ENCODE data around the gene IQCH.

IQCH gene

GRCh38 chr15:67528513-67528912 lies 273.9 kb downstream of the IQCH start:
- ChIA-PET POLR2A (interaction anchor here (1.7 kb wide), 1 partner anchor 14 kb away, joined by 9 read pairs; the partner anchor contains the start of gene MAP2K5), CTCF (no interaction called here)
- DNase-seq (ENCODE audit: extremely low spot score): no peak
- TF ChIP-seq BHLHE40 (IDR thresholded peaks at IDR 0.05; ENCODE audit: borderline replicate concordance) (no peak), TARDBP (IDR thresholded peaks at IDR 0.05) (no peak), SUZ12 (IDR thresholded peaks at IDR 0.05) (no peak)

GRCh38 chr15:67531379-67531914 lies 276.9 kb downstream of the IQCH start:
- POLR2A ChIA-PET: interaction anchor here (1.7 to 1.9 kb wide), 2 partner anchors 9 to 11 kb away, joined by 5 to 6 read pairs; partner anchors contain the start of gene MAP2K5
- TF ChIP-seq ELF4 (IDR thresholded peaks at IDR 0.05): no peak
- TF ChIP-seq SUZ12 (IDR thresholded peaks at IDR 0.05): no peak
- no peak for TF ChIP-seq BHLHE40 (IDR thresholded peaks at IDR 0.05; ENCODE audit: borderline replicate concordance)
- no peak for TF ChIP-seq L3MBTL2 (conservative IDR thresholded peaks at IDR 0.05)
- CTCF ChIA-PET: no interaction called here
- no peak for DNase-seq (ENCODE audit: extremely low spot score)

GRCh38 chr15:67533873-67534272 lies 279.3 kb downstream of the IQCH start:
- POLR2A ChIA-PET: no interaction called here
- no peak for TF ChIP-seq BHLHE40 (IDR thresholded peaks at IDR 0.05; ENCODE audit: borderline replicate concordance)
- TF ChIP-seq L3MBTL2 (conservative IDR thresholded peaks at IDR 0.05): no peak
- TF ChIP-seq SP1 (IDR thresholded peaks at IDR 0.05): no peak
- no peak for TF ChIP-seq NFRKB (IDR thresholded peaks at IDR 0.05)
- TF ChIP-seq HDGF (IDR thresholded peaks at IDR 0.05; ENCODE audit: borderline replicate concordance): no peak
- no peak for TF ChIP-seq ELF4 (IDR thresholded peaks at IDR 0.05)
- TF ChIP-seq ARNT (IDR thresholded peaks at IDR 0.05): no peak
- TF ChIP-seq FOXA1 (IDR thresholded peaks at IDR 0.05): no peak
- TF ChIP-seq TARDBP (IDR thresholded peaks at IDR 0.05): no peak
- no peak for TF ChIP-seq SUZ12 (IDR thresholded peaks at IDR 0.05)
- DNase-seq (ENCODE audit: extremely low spot score): no peak
- CTCF ChIA-PET: interaction anchor here (0.7 kb wide), 1 partner anchor 292 kb away, joined by 3 read pairs; no protein-coding TSS in a partner anchor

- POLR2A ChIA-PET: no interaction called here
- no peak for DNase-seq (ENCODE audit: extremely low spot score)
- TF ChIP-seq SP1 (IDR thresholded peaks at IDR 0.05) (no peak), PKNOX1 (IDR thresholded peaks at IDR 0.05) (no peak), FOXK2 (IDR thresholded peaks at IDR 0.05) (no peak), LEF1 (IDR thresholded peaks at IDR 0.05; ENCODE audit: borderline replicate concordance) (no peak), SUZ12 (IDR thresholded peaks at IDR 0.05) (no peak), FOXA1 (IDR thresholded peaks at IDR 0.05) (no peak), HDGF (IDR thresholded peaks at IDR 0.05; ENCODE audit: borderline replicate concordance) (no peak), ARNT (IDR thresholded peaks at IDR 0.05) (no peak), TARDBP (IDR thresholded peaks at IDR 0.05) (no peak), FOXM1 (IDR thresholded peaks at IDR 0.05; ENCODE audit: borderline replicate concordance) (no peak), CTBP1 (IDR thresholded peaks at IDR 0.05; ENCODE audit: borderline replicate concordance) (no peak), ZNF384 (IDR thresholded peaks at IDR 0.05) (no peak), L3MBTL2 (conservative IDR thresholded peaks at IDR 0.05) (no peak), BHLHE40 (IDR thresholded peaks at IDR 0.05; ENCODE audit: borderline replicate concordance) (no peak), NFRKB (IDR thresholded peaks at IDR 0.05) (no peak), ELF4 (IDR thresholded peaks at IDR 0.05) (no peak)
- CTCF ChIA-PET: interaction anchor here (0.7 kb wide), 1 partner anchor 292 kb away, joined by 3 read pairs; no protein-coding TSS in a partner anchor
These were observed 279.8 kb downstream of the IQCH start for GRCh38 chr15:67534360-67534759.

GRCh38 chr15:67537771-67538170 lies 283.2 kb downstream of the IQCH start:
- ChIA-PET CTCF (no interaction called here), POLR2A (interaction anchor here (1.2 kb wide), 1 partner anchor 16 kb away, joined by 3 read pairs; no protein-coding TSS in a partner anchor)
- DNase-seq (ENCODE audit: extremely low spot score): no peak

GRCh38 chr15:67542420-67543347 lies 288.1 kb downstream of the IQCH start, which contains the start of gene MAP2K5:
TSS of gene MAP2K5 (plus strand) at chr15:67542703. CDS start at chr15:67543336, 633 bp downstream.
- TF ChIP-seq PKNOX1 (IDR thresholded peaks at IDR 0.05) (no peak), L3MBTL2 (conservative IDR thresholded peaks at IDR 0.05) (peak; percentile 41; the same call in 1 of the 2 replicates), BHLHE40 (IDR thresholded peaks at IDR 0.05; ENCODE audit: borderline replicate concordance) (no peak), ELF4 (IDR thresholded peaks at IDR 0.05) (no peak), FOXK2 (IDR thresholded peaks at IDR 0.05) (no peak)
- ChIA-PET CTCF (no interaction called here), POLR2A (interaction anchor here (0.6 to 2.8 kb wide), 24 partner anchors 9 to 1221 kb away, joined by 3 to 22 read pairs (median 4); partner anchors contain the start of gene C15orf61)
- peak; percentile 78 for DNase-seq (ENCODE audit: extremely low spot score)

More at GRCh38 chr15:67537771-67538170, 283.2 kb downstream of the IQCH start:
- TF ChIP-seq FOXK2 (IDR thresholded peaks at IDR 0.05) (no peak), CTBP1 (IDR thresholded peaks at IDR 0.05; ENCODE audit: borderline replicate concordance) (no peak), NFRKB (IDR thresholded peaks at IDR 0.05) (no peak), ELF4 (IDR thresholded peaks at IDR 0.05) (no peak), FOXM1 (IDR thresholded peaks at IDR 0.05; ENCODE audit: borderline replicate concordance) (no peak), ARNT (IDR thresholded peaks at IDR 0.05) (no peak), BHLHE40 (IDR thresholded peaks at IDR 0.05; ENCODE audit: borderline replicate concordance) (no peak), HDGF (IDR thresholded peaks at IDR 0.05; ENCODE audit: borderline replicate concordance) (no peak), SP1 (IDR thresholded peaks at IDR 0.05) (no peak)
